Measurements from ENCODE around the gene G3BP2. TPM values are rescaled to one million over a fixed set of nuclear protein-coding genes. Genes with fewer than 3 reads are reported as not detected.

Gene G3BP2
- total RNA-seq, 1 donor from 2014 or later = 204 TPM

GRCh38 chr4:75630174-75630936, 42.9 kb downstream of the G3BP2 start, which contains the start of gene CDKL2:
Gene CDKL2 (minus strand): TSS chr4:75630528. CDS start chr4:75625988, 4,540 bp downstream.
- Mint-ChIP-seq H3K27ac (ENCODE audit: unreplicated experiment) (no peak within 1 kb of the TSS), H3K4me3 (peak within 1 kb of the TSS; percentile 92), H3K9me3 (no peaks in the 10 kb centered on the region), H3K36me3 (ENCODE audit: low read depth) (no peaks in the 10 kb centered on the region), H3K4me1 (peaks cover 10% of the 10 kb centered on the region), H3K27me3 (ENCODE audit: low read depth) (no peaks in the 10 kb centered on the region)
- DNase-seq (ENCODE audit: low read depth, low spot score) = peak; percentile 73
- TF ChIP-seq, protein P1, sequence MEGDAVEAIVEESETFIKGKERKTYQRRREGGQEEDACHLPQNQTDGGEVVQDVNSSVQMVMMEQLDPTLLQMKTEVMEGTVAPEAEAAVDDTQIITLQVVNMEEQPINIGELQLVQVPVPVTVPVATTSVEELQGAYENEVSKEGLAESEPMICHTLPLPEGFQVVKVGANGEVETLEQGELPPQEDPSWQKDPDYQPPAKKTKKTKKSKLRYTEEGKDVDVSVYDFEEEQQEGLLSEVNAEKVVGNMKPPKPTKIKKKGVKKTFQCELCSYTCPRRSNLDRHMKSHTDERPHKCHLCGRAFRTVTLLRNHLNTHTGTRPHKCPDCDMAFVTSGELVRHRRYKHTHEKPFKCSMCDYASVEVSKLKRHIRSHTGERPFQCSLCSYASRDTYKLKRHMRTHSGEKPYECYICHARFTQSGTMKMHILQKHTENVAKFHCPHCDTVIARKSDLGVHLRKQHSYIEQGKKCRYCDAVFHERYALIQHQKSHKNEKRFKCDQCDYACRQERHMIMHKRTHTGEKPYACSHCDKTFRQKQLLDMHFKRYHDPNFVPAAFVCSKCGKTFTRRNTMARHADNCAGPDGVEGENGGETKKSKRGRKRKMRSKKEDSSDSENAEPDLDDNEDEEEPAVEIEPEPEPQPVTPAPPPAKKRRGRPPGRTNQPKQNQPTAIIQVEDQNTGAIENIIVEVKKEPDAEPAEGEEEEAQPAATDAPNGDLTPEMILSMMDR (conservative IDR thresholded peaks at IDR 0.05) = no peak

DNA sequence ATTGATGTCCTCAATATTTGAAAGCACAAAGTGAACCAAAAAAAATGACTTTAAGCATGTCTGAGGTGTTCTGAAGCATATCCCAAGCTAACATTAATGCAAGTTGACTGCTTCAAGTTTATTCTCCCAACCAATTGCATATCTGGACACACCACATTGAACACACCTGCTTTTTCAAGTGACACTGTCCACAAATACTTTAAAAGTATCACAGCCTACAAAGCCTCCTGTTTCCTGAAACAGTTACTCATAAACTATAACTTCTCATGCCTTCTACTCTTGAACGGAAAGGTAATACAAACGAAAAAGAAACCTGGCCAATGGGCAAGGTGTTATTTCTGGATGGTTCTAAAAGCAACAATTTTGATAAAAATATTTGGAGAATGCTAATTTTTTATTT, 44.0 kb downstream of the G3BP2 start:
- Mint-ChIP-seq H3K9me3 (no peaks in the 10 kb centered on the region), H3K4me1 (peaks cover 10% of the 10 kb centered on the region), H3K27ac (ENCODE audit: unreplicated experiment) (no peak overlapping the region), H3K4me3 (peak overlapping the region; percentile 48), H3K36me3 (ENCODE audit: low read depth) (no peaks in the 10 kb centered on the region), H3K27me3 (ENCODE audit: low read depth) (no peaks in the 10 kb centered on the region)
- TF ChIP-seq, protein P1 (conservative IDR thresholded peaks at IDR 0.05) = no peak
- no peak for DNase-seq (ENCODE audit: low read depth, low spot score)

DNA sequence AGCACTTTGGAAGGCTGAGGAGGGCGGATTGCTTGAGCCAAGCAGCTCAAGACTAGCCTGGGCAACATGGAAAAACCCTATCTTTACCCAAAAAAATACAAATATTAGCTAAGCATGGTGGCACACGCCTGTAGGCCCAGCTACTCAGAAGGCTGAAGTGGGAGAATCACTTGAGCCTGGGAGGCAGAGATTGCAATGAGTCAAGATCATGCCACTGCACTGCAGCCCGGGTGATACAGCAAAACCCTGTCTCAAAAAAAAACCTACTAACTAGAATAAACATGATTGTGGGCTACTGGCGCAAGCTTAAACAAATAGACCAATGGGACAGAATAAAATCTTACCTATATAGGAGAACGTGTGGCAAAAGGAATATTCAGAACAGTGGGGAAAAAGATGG, 50.2 kb downstream of the G3BP2 start:
- DNase-seq (ENCODE audit: low read depth, low spot score) = no peak

DNA sequence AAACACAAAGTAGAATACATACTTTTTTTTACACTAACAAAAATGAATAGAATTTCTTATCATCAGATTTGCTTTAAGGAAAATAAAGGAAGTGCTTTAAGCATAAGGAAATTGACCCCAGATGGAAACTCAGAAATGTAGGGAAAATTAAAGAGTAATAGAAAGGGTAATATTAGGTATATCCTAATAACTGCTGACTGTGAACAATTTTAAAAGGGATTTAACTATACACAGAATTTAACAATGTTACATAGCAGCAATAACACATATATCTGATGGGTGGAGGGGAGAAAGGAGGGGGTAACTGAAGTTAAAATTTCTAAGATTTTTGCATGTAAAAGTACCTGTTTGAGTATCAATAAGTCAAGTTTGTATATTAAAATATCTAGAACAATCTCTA, 51.5 kb downstream of the G3BP2 start:
- no peaks in the 10 kb centered on the region for H3K36me3 Mint-ChIP-seq (ENCODE audit: low read depth)
- no peaks in the 10 kb centered on the region for H3K9me3 Mint-ChIP-seq
- H3K4me3 Mint-ChIP-seq = no peak overlapping the region
- H3K27ac Mint-ChIP-seq (ENCODE audit: unreplicated experiment) = no peak overlapping the region
- no peaks in the 10 kb centered on the region for H3K4me1 Mint-ChIP-seq
- DNase-seq (ENCODE audit: low read depth, low spot score) = no peak
- no peaks in the 10 kb centered on the region for H3K27me3 Mint-ChIP-seq (ENCODE audit: low read depth)
- TF ChIP-seq, protein P1 (conservative IDR thresholded peaks at IDR 0.05) = no peak

More for the DNA sequence above, 50.2 kb downstream of the G3BP2 start:
- Mint-ChIP-seq H3K4me3 (no peak overlapping the region), H3K36me3 (ENCODE audit: low read depth) (no peaks in the 10 kb centered on the region), H3K9me3 (no peaks in the 10 kb centered on the region), H3K27ac (ENCODE audit: unreplicated experiment) (no peak overlapping the region), H3K4me1 (no peaks in the 10 kb centered on the region), H3K27me3 (ENCODE audit: low read depth) (no peaks in the 10 kb centered on the region)
- TF ChIP-seq, protein P1 (conservative IDR thresholded peaks at IDR 0.05) = no peak

DNA sequence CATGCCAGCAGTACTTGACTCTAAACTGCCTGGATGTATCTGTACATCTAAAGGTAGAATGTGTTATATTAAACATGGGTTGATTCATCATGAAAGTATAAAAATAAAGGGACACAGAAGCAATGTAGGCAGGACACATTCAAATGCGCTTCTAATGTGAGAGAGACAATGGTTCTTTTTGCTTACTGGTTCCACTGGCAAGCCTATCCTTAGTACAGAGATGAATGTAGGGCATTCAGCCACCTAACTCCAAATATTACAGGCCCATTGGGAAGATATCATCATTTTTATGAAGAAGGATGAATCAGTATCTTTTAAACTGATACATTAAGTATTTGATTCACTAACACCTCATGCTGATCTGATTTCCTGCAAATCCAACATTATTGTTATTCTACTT, 60.9 kb downstream of the G3BP2 start:
- Mint-ChIP-seq H3K27me3 (ENCODE audit: low read depth) (no peaks in the 10 kb centered on the region), H3K9me3 (peaks cover 8% of the 10 kb centered on the region), H3K4me1 (no peaks in the 10 kb centered on the region), H3K27ac (ENCODE audit: unreplicated experiment) (no peak overlapping the region), H3K4me3 (no peak overlapping the region), H3K36me3 (ENCODE audit: low read depth) (peaks cover 5% of the 10 kb centered on the region)
- TF ChIP-seq, protein P1 (conservative IDR thresholded peaks at IDR 0.05) = no peak
- no peak for DNase-seq (ENCODE audit: low read depth, low spot score)

Data from neural crest cell (in vitro differentiated cells).